Brain microvascular endothelial cell (primary cell): ENCODE measurements around the gene ALK.
A peak's percentile ranks its signal among the peaks of the same experiment; 100 is the strongest.

Experiments used
- DNase-seq: peaks from one replicate; pipeline ENCODE4 v3.0.0-alpha.2; 2020
- H3K27ac ChIP-seq: fragments of 250-450 bp; sonication (Bioruptor Pico); 2 replicates; pipeline ENCODE4 v1.5.1; 2020; ENCODE audit warnings: mild to moderate bottlenecking, moderate library complexity
- H3K27me3 ChIP-seq: fragments of 250-450 bp; sonication (Bioruptor Pico); replicated peaks from 2 replicates; pipeline ENCODE4 v1.5.1; 2020; ENCODE audit warnings: mild to moderate bottlenecking
- H3K36me3 ChIP-seq: fragments of 250-450 bp; sonication (Bioruptor Pico); replicated peaks from 2 replicates; pipeline ENCODE4 v1.5.1; 2020; ENCODE audit warnings: mild to moderate bottlenecking
- H3K4me3 ChIP-seq: 2 replicates; pipeline ENCODE4 v1.5.1; 2011; ENCODE audit warnings: low read depth, mild to moderate bottlenecking, control low read depth, low read length, moderate library complexity
- in situ Hi-C: cut with HindIII; loops from 2 replicates; pipeline ENCODE4 v1.10.0; 2017; ENCODE audit warnings: low sequenced_read_pairs, low pct_ligation_motif_present
- TF ChIP-seq, protein P1 (sequence below): IDR thresholded peaks from 2 replicates; pipeline ENCODE4 v1.5.1; 2011; ENCODE audit warnings: low read depth, mild to moderate bottlenecking, moderate library complexity, low read length, control low read depth, inconsistent platforms; ENCODE audit errors: missing control alignments

Gene ALK

GRCh38 chr2:29676886-29677453, 244.4 kb downstream of the ALK start:
- DNase-seq = no peak
- H3K27me3 ChIP-seq = no peaks in the 10 kb centered on the region
- in situ Hi-C loops = no loop called here
- no peaks in the 10 kb centered on the region for H3K36me3 ChIP-seq
- TF ChIP-seq, protein P1, sequence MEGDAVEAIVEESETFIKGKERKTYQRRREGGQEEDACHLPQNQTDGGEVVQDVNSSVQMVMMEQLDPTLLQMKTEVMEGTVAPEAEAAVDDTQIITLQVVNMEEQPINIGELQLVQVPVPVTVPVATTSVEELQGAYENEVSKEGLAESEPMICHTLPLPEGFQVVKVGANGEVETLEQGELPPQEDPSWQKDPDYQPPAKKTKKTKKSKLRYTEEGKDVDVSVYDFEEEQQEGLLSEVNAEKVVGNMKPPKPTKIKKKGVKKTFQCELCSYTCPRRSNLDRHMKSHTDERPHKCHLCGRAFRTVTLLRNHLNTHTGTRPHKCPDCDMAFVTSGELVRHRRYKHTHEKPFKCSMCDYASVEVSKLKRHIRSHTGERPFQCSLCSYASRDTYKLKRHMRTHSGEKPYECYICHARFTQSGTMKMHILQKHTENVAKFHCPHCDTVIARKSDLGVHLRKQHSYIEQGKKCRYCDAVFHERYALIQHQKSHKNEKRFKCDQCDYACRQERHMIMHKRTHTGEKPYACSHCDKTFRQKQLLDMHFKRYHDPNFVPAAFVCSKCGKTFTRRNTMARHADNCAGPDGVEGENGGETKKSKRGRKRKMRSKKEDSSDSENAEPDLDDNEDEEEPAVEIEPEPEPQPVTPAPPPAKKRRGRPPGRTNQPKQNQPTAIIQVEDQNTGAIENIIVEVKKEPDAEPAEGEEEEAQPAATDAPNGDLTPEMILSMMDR = no peak
- H3K4me3 ChIP-seq = no peak overlapping the region
- H3K27ac ChIP-seq = no peak overlapping the region

- Histone ChIP-seq H3K4me3 (no peak overlapping the region), H3K36me3 (no peaks in the 10 kb centered on the region), H3K27me3 (no peaks in the 10 kb centered on the region), H3K27ac (no peak overlapping the region)
- no peak for DNase-seq
- TF ChIP-seq, protein P1 = no peak
- in situ Hi-C loops = no loop called here
These were observed 256.8 kb downstream of the ALK start for GRCh38 chr2:29664578-29664977.

DNA sequence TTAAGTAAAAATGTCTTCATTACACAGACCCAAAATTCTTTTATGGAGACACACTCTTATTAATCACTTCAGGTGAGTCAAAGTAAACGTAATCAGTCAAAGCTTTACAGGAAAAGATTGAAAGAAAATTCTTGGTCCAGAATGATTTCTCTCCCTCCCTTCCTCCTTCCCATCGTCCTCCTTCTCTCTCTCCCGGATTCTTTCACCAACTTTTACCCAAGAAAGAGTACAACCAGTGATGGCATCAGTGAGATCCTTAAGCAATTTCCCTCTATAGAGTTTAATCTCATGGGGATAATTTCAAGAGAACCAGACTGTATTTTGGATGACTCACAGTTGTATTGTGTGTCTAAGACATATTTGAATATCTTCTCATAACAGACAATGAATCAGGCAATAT, 258.1 kb downstream of the ALK start:
- peak; percentile 33 for DNase-seq
- Histone ChIP-seq H3K27ac (peak overlapping the region; percentile 66), H3K4me3 (no peak overlapping the region), H3K27me3 (no peaks in the 10 kb centered on the region), H3K36me3 (no peaks in the 10 kb centered on the region)
- TF ChIP-seq, protein P1 = no peak
- in situ Hi-C loops = no loop called here

- in situ Hi-C loops = no loop called here
- Histone ChIP-seq H3K4me3 (no peak overlapping the region), H3K27ac (peak overlapping the region; percentile 66), H3K27me3 (no peaks in the 10 kb centered on the region), H3K36me3 (no peaks in the 10 kb centered on the region)
- no peak for DNase-seq
- TF ChIP-seq, protein P1 = no peak
These were observed 258.5 kb downstream of the ALK start for GRCh38 chr2:29662861-29663260.

DNA sequence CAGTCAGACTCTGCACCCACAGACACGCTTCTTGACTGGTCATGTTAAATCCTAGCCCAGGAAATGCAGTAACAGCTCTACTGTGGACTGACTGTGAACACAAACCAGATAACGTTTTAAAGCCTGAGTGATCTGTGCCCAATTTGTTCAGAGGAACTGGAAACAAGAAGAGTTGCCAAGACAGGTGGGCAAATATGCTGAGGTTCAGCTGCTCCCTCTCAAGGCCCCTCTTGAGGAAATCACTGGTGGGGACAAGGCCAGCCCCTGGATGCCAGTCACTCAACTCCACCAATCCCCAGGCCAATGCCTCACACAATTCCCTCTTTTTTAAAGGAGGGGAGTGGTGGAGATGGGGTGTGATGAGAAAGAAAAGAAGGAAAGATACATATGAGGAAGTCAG, 261.2 kb downstream of the ALK start:
- H3K36me3 ChIP-seq = no peaks in the 10 kb centered on the region
- TF ChIP-seq, protein P1 = no peak
- H3K27ac ChIP-seq = no peak overlapping the region
- no peaks in the 10 kb centered on the region for H3K27me3 ChIP-seq
- in situ Hi-C loops = no loop called here
- no peak overlapping the region for H3K4me3 ChIP-seq
- DNase-seq = no peak

- no peaks in the 10 kb centered on the region for H3K27me3 ChIP-seq
- H3K36me3 ChIP-seq = no peaks in the 10 kb centered on the region
- no peak for DNase-seq
- TF ChIP-seq, protein P1 = no peak
- H3K27ac ChIP-seq = no peak overlapping the region
- H3K4me3 ChIP-seq = no peak overlapping the region
- in situ Hi-C loops = no loop called here
These were observed 262.2 kb downstream of the ALK start for GRCh38 chr2:29659178-29659577.
